Trophoblast cell (in vitro differentiated cells and primary cell): ENCODE data around the gene METAP2.
"Not testable (repeated sequence)": the region's sequence is repeated elsewhere in the genome, so short reads cannot be mapped to it uniquely, and the experiment has no call there.

Experiments used
- DNase-seq, 2 donors: peaks; one replicate each; pipeline ENCODE4 v3.0.0-alpha.2; 2016
- H2AFZ ChIP-seq: 2 replicates; pipeline ENCODE4 v1.6.1; 2013; ENCODE audit warnings: low read length, moderate library complexity, mild to moderate bottlenecking; ENCODE audit not compliant: insufficient read depth, poor library complexity
- H2AK5ac ChIP-seq: 2 replicates; pipeline ENCODE4 v1.6.1; 2013; ENCODE audit warnings: mild to moderate bottlenecking, low read length
- H2BK120ac ChIP-seq: 2 replicates; pipeline ENCODE4 v1.6.1; 2013; ENCODE audit warnings: low read length, mild to moderate bottlenecking, moderate library complexity; ENCODE audit not compliant: insufficient read depth, poor library complexity
- H2BK12ac ChIP-seq: 2 replicates; pipeline ENCODE4 v1.6.1; 2013; ENCODE audit warnings: mild to moderate bottlenecking, low read length, moderate library complexity
- H2BK5ac ChIP-seq: 2 replicates; pipeline ENCODE4 v1.6.1; 2013; ENCODE audit warnings: low read length, low read depth, moderate library complexity, mild to moderate bottlenecking; ENCODE audit not compliant: poor library complexity
- H3K14ac ChIP-seq: 2 replicates; pipeline ENCODE4 v1.6.1; 2013; ENCODE audit warnings: mild to moderate bottlenecking, low read length
- H3K18ac ChIP-seq: 2 replicates; pipeline ENCODE4 v1.6.1; 2013; ENCODE audit warnings: mild to moderate bottlenecking, low read length
- H3K23ac ChIP-seq: 2 replicates; pipeline ENCODE4 v1.6.1; 2013; ENCODE audit warnings: low read length
- H3K27ac ChIP-seq: 2 replicates; pipeline ENCODE4 v1.5.1; 2013; ENCODE audit warnings: low read depth, mild to moderate bottlenecking, inconsistent platforms, low read length, moderate library complexity
- H3K27me3 ChIP-seq: 2 replicates; pipeline ENCODE4 v1.6.1; 2013; ENCODE audit warnings: inconsistent platforms, mild to moderate bottlenecking, low read length, moderate library complexity; ENCODE audit not compliant: insufficient read depth
- H3K36me3 ChIP-seq, 2 experiments: 1 replicate in 1 of 2; 2 replicates in 1 of 2; pipeline ENCODE4 v1.6.1; 2013; ENCODE audit warnings: low read length in 2 of 2, mild to moderate bottlenecking in 2 of 2, moderate library complexity in 1 of 2; ENCODE audit not compliant: insufficient read depth in 2 of 2, control insufficient read depth in 1 of 2
- H3K4ac ChIP-seq: 2 replicates; pipeline ENCODE4 v1.6.1; 2013; ENCODE audit warnings: low read depth, mild to moderate bottlenecking, low read length, moderate library complexity
- H3K4me1 ChIP-seq, 2 experiments: 1 replicate in 1 of 2; 2 replicates in 1 of 2; pipeline ENCODE4 v1.6.1; 2013; ENCODE audit warnings: low read length in 2 of 2, mild to moderate bottlenecking in 2 of 2, moderate library complexity in 1 of 2; ENCODE audit not compliant: insufficient read depth in 2 of 2, control insufficient read depth in 1 of 2
- H3K4me2 ChIP-seq: 2 replicates; pipeline ENCODE4 v1.6.1; 2013; ENCODE audit warnings: inconsistent platforms, mild to moderate bottlenecking, low read length, moderate library complexity
- H3K4me3 ChIP-seq: 2 replicates; pipeline ENCODE4 v1.5.1; 2013; ENCODE audit warnings: mild to moderate bottlenecking, low read depth, low read length, inconsistent platforms
- H3K79me1 ChIP-seq: one replicate; pipeline ENCODE4 v1.6.1; 2013; ENCODE audit warnings: low read length
- H3K79me2 ChIP-seq: 2 replicates; pipeline ENCODE4 v1.6.1; 2013; ENCODE audit warnings: low read length, mild to moderate bottlenecking; ENCODE audit not compliant: control insufficient read depth, insufficient read depth, poor library complexity
- H3K9ac ChIP-seq: 2 replicates; pipeline ENCODE4 v1.6.1; 2013; ENCODE audit warnings: mild to moderate bottlenecking, low read length
- H3K9me3 ChIP-seq: 2 replicates; pipeline ENCODE4 v1.6.1; 2013; ENCODE audit warnings: low read depth, mild to moderate bottlenecking, control low read depth, inconsistent platforms, low read length; ENCODE audit not compliant: insufficient read depth
- H4K12ac ChIP-seq: 2 replicates; pipeline ENCODE4 v1.6.1; 2013; ENCODE audit warnings: low read depth, mild to moderate bottlenecking, low read length, moderate library complexity
- H4K8ac ChIP-seq: 2 replicates; pipeline ENCODE4 v1.6.1; 2013; ENCODE audit warnings: low read depth, mild to moderate bottlenecking, low read length, moderate library complexity
- H4K91ac ChIP-seq: one replicate; pipeline ENCODE4 v1.6.1; 2013; ENCODE audit warnings: low read depth, mild to moderate bottlenecking, low read length, moderate library complexity
- WGBS: extraction: QIAGEN DNeasy Blood & Tissue Kit; methylation state at CpG from one replicate; pipeline ENCODE4 v1.1.7; 2013; ENCODE audit warnings: missing lambda C conversion rate; ENCODE audit not compliant: insufficient read length, insufficient coverage; ENCODE audit errors: extremely low coverage; 5-methylcytosine and 5-hydroxymethylcytosine counted together

The METAP2 gene

GRCh38 chr12:95482564-95482963 lies 8.6 kb downstream of the METAP2 start:
- not testable (repeated sequence) for H3K27ac ChIP-seq, H2BK120ac ChIP-seq, H3K79me1 ChIP-seq, H3K4me2 ChIP-seq, H3K4me3 ChIP-seq, H3K4me1 ChIP-seq, H4K91ac ChIP-seq, H3K27me3 ChIP-seq, H2BK12ac ChIP-seq, H4K12ac ChIP-seq, H2AK5ac ChIP-seq, H3K9ac ChIP-seq, H3K9me3 ChIP-seq, H3K18ac ChIP-seq, DNase-seq, H4K8ac ChIP-seq, H3K23ac ChIP-seq, H3K4ac ChIP-seq, H2AFZ ChIP-seq, H2BK5ac ChIP-seq, H3K14ac ChIP-seq, H3K79me2 ChIP-seq
- H3K36me3 ChIP-seq, result peaks cover 6 to 15% of the 10 kb centered on the region in 2 experiments
- no CpG with 5 or more reads among the region's 6 CpGs for WGBS

- H2AFZ ChIP-seq, result no peak overlapping the region
- H3K9ac ChIP-seq, result no peak overlapping the region
- H3K79me2 ChIP-seq, result no peaks in the 10 kb centered on the region
- no peak overlapping the region for H3K4me2 ChIP-seq
- no peak overlapping the region for H3K4ac ChIP-seq
- H2AK5ac ChIP-seq, result no peak overlapping the region
- peaks cover 6 to 7% of the 10 kb centered on the region in 2 experiments for H3K36me3 ChIP-seq
- no peak overlapping the region for H3K4me3 ChIP-seq
- no peak overlapping the region for H3K18ac ChIP-seq
- H4K91ac ChIP-seq, result no peak overlapping the region
- H2BK5ac ChIP-seq, result no peak overlapping the region
- no peak overlapping the region for H3K27ac ChIP-seq
- no peaks in the 10 kb centered on the region for H3K9me3 ChIP-seq
- no peaks in the 10 kb centered on the region for H3K79me1 ChIP-seq
- no peak overlapping the region for H3K23ac ChIP-seq
- no peak overlapping the region for H4K12ac ChIP-seq
- H2BK12ac ChIP-seq, result no peak overlapping the region
- H3K27me3 ChIP-seq, result no peaks in the 10 kb centered on the region
- no peaks in the 10 kb centered on the region for H3K4me1 ChIP-seq
- no peak overlapping the region for H2BK120ac ChIP-seq
- no peak overlapping the region for H3K14ac ChIP-seq
- no peak overlapping the region for H4K8ac ChIP-seq
- no peak for DNase-seq
Observed at GRCh38 chr12:95484524-95484923, 10.6 kb downstream of the METAP2 start.

- no peak overlapping the region for H2AK5ac ChIP-seq
- H4K91ac ChIP-seq, result no peak overlapping the region
- H3K9ac ChIP-seq, result no peak overlapping the region
- peaks cover 5 to 6% of the 10 kb centered on the region in 2 experiments for H3K36me3 ChIP-seq
- H4K12ac ChIP-seq, result no peak overlapping the region
- no peaks in the 10 kb centered on the region for H3K9me3 ChIP-seq
- H3K79me1 ChIP-seq, result no peaks in the 10 kb centered on the region
- no peak overlapping the region for H3K4ac ChIP-seq
- no peak overlapping the region for H3K23ac ChIP-seq
- no peak overlapping the region for H3K27ac ChIP-seq
- no peak overlapping the region for H3K4me2 ChIP-seq
- no peak overlapping the region for H2BK120ac ChIP-seq
- H2BK12ac ChIP-seq, result no peak overlapping the region
- no peak overlapping the region for H3K4me3 ChIP-seq
- no peak for DNase-seq
- WGBS, result no CpG with 5 or more reads among the region's 2 CpGs
- H2AFZ ChIP-seq, result no peak overlapping the region
- H3K18ac ChIP-seq, result no peak overlapping the region
- no peak overlapping the region for H2BK5ac ChIP-seq
- no peaks in the 10 kb centered on the region for H3K4me1 ChIP-seq
- H3K14ac ChIP-seq, result no peak overlapping the region
- H3K79me2 ChIP-seq, result no peaks in the 10 kb centered on the region
- H4K8ac ChIP-seq, result no peak overlapping the region
- H3K27me3 ChIP-seq, result no peaks in the 10 kb centered on the region
Observed at GRCh38 chr12:95487024-95487423, 13.1 kb downstream of the METAP2 start.

- no peak overlapping the region for H3K9ac ChIP-seq
- H3K36me3 ChIP-seq, result peaks cover 3 to 6% of the 10 kb centered on the region in 2 experiments
- H3K79me1 ChIP-seq, result no peaks in the 10 kb centered on the region
- no peak overlapping the region for H3K27ac ChIP-seq
- no peak overlapping the region for H4K91ac ChIP-seq
- H2BK12ac ChIP-seq, result no peak overlapping the region
- no peak overlapping the region for H4K8ac ChIP-seq
- no peak for DNase-seq
- no peak overlapping the region for H3K4me3 ChIP-seq
- no peak overlapping the region for H2AFZ ChIP-seq
- no peak overlapping the region for H2BK5ac ChIP-seq
- H3K4me1 ChIP-seq, result no peaks in the 10 kb centered on the region
- no peak overlapping the region for H2BK120ac ChIP-seq
- no peaks in the 10 kb centered on the region for H3K27me3 ChIP-seq
- H3K79me2 ChIP-seq, result no peaks in the 10 kb centered on the region
- no peak overlapping the region for H3K23ac ChIP-seq
- no peak overlapping the region for H3K14ac ChIP-seq
- no peak overlapping the region for H3K4ac ChIP-seq
- no CpG with 5 or more reads among the region's 2 CpGs for WGBS
- H3K18ac ChIP-seq, result no peak overlapping the region
- H2AK5ac ChIP-seq, result no peak overlapping the region
- no peak overlapping the region for H3K4me2 ChIP-seq
- no peaks in the 10 kb centered on the region for H3K9me3 ChIP-seq
- H4K12ac ChIP-seq, result no peak overlapping the region
Observed at GRCh38 chr12:95492462-95492861, 18.5 kb downstream of the METAP2 start.
